ENCODE results near the gene MMP7. TPM values are rescaled to one million over a fixed set of nuclear protein-coding genes. Genes with fewer than 3 reads are reported as not detected.

MMP7 gene
- total RNA-seq, 1 donor from 2014 or later = not detected

GRCh38 chr11:102495161-102496042, 35.1 kb downstream of the MMP7 start:
- peak; percentile 55 for DNase-seq (ENCODE audit: low read depth, low spot score)

- DNase-seq (ENCODE audit: low read depth, low spot score) = peak; percentile 71
Measured at GRCh38 chr11:102494216-102494615, 36.3 kb downstream of the MMP7 start.

- no peak for DNase-seq (ENCODE audit: low read depth, low spot score)
Measured at GRCh38 chr11:102493524-102493923, 37.0 kb downstream of the MMP7 start.

GRCh38 chr11:102491969-102492368, 38.6 kb downstream of the MMP7 start:
- DNase-seq (ENCODE audit: low read depth, low spot score) = no peak

- no peak for DNase-seq (ENCODE audit: low read depth, low spot score)
Measured at GRCh38 chr11:102489186-102490145, 41.1 kb downstream of the MMP7 start.

- DNase-seq (ENCODE audit: low read depth, low spot score) = no peak
Measured at GRCh38 chr11:102488208-102488607, 42.3 kb downstream of the MMP7 start.

GRCh38 chr11:102487214-102487613, 43.3 kb downstream of the MMP7 start:
- DNase-seq (ENCODE audit: low read depth, low spot score) = no peak

GRCh38 chr11:102486584-102486983, 44.0 kb downstream of the MMP7 start:
- DNase-seq (ENCODE audit: low read depth, low spot score) = no peak

- DNase-seq (ENCODE audit: low read depth, low spot score) = no peak
Measured at GRCh38 chr11:102485095-102485722, 45.3 kb downstream of the MMP7 start.

GRCh38 chr11:102482433-102482832, 48.1 kb downstream of the MMP7 start:
- DNase-seq (ENCODE audit: low read depth, low spot score) = no peak

GRCh38 chr11:102479733-102480132, 50.8 kb downstream of the MMP7 start:
- no peak for DNase-seq (ENCODE audit: low read depth, low spot score)

- no peak for DNase-seq (ENCODE audit: low read depth, low spot score)
Measured at GRCh38 chr11:102478673-102479299, 51.8 kb downstream of the MMP7 start.

- DNase-seq (ENCODE audit: low read depth, low spot score) = no peak
Measured at GRCh38 chr11:102476812-102477211, 53.7 kb downstream of the MMP7 start.

- DNase-seq (ENCODE audit: low read depth, low spot score) = no peak
Measured at GRCh38 chr11:102476069-102476468, 54.5 kb downstream of the MMP7 start.

GRCh38 chr11:102473543-102473942, 57.0 kb downstream of the MMP7 start:
- DNase-seq (ENCODE audit: low read depth, low spot score) = no peak

- no peak for DNase-seq (ENCODE audit: low read depth, low spot score)
Measured at GRCh38 chr11:102472127-102472526, 58.4 kb downstream of the MMP7 start.

GRCh38 chr11:102471474-102471873, 59.1 kb downstream of the MMP7 start:
- DNase-seq (ENCODE audit: low read depth, low spot score) = no peak
